GM23338 (cell line): ENCODE data around the gene JAZF1. TPM values are rescaled to one million over a fixed set of nuclear protein-coding genes. Genes with fewer than 3 reads are reported as not detected.
A peak's percentile ranks its signal among the peaks of the same experiment; 100 is the strongest.

ENCODE experiments used
- ATAC-seq: fragments of 200-7000 bp; cut with Tn5 transposase; 3 replicates; pipeline ENCODE4 v1.9.1; 2020
- DNase-seq: peaks from one replicate; pipeline ENCODE4 v3.0.0-alpha.2; 2015; ENCODE audit warnings: low spot score
- H2AFZ ChIP-seq: fragments of 200-600 bp; sonication (generic); 2 replicates; pipeline ENCODE4 v1.8.0; 2016; ENCODE audit warnings: antibody characterized with exemption, mild to moderate bottlenecking, moderate library complexity
- H3F3A ChIP-seq: fragments of 200-600 bp; sonication (generic); replicated peaks from 2 replicates; pipeline ENCODE4 v1.8.0; 2017; ENCODE audit warnings: antibody characterized with exemption, mixed run types, low read depth
- H3K27ac ChIP-seq: fragments of 200-600 bp; sonication (generic); 2 replicates; pipeline ENCODE4 v1.6.1; 2016; ENCODE audit warnings: low read depth
- H3K27me3 ChIP-seq: fragments of 200-600 bp; sonication (generic); 2 replicates; pipeline ENCODE4 v1.8.0; 2016; ENCODE audit warnings: mild to moderate bottlenecking, mixed run types, moderate library complexity; ENCODE audit not compliant: insufficient read depth
- H3K36me3 ChIP-seq: fragments of 200-600 bp; sonication (generic); 2 replicates; pipeline ENCODE4 v1.8.0; 2016; ENCODE audit warnings: mild to moderate bottlenecking; ENCODE audit not compliant: insufficient read depth
- H3K4me1 ChIP-seq: fragments of 200-600 bp; sonication (generic); 2 replicates; pipeline ENCODE4 v1.8.0; 2016; ENCODE audit warnings: mild to moderate bottlenecking, moderate library complexity; ENCODE audit not compliant: insufficient read depth
- H3K4me2 ChIP-seq: fragments of 200-600 bp; sonication (generic); 2 replicates; pipeline ENCODE4 v1.7.1; 2017; ENCODE audit warnings: mixed run types
- H3K4me3 ChIP-seq: fragments of 200-600 bp; sonication (generic); 2 replicates; pipeline ENCODE4 v1.6.1; 2016; ENCODE audit warnings: mixed run types
- H3K79me2 ChIP-seq: fragments of 200-600 bp; sonication (generic); replicated peaks from 2 replicates; pipeline ENCODE4 v1.8.0; 2017; ENCODE audit warnings: mild to moderate bottlenecking; ENCODE audit not compliant: insufficient read depth
- H3K9me2 ChIP-seq: fragments of 200-600 bp; sonication (generic); 2 replicates; pipeline ENCODE4 v1.8.0; 2017; ENCODE audit not compliant: insufficient read depth
- H4K20me1 ChIP-seq: fragments of 200-600 bp; sonication (generic); replicated peaks from 2 replicates; pipeline ENCODE4 v1.8.0; 2017; ENCODE audit warnings: mild to moderate bottlenecking; ENCODE audit not compliant: insufficient read depth
- H3K27ac Mint-ChIP-seq: 2 replicates; pipeline ENCODE4 v1.8.0; 2020; ENCODE audit warnings: inconsistent platforms, mild to moderate bottlenecking, moderate library complexity, mixed read lengths
- H3K27me3 Mint-ChIP-seq: 3 replicates; pipeline ENCODE4 v1.8.0; 2022; ENCODE audit warnings: low read depth, mild to moderate bottlenecking, moderate library complexity, mixed read lengths, inconsistent platforms; ENCODE audit not compliant: insufficient read depth, poor library complexity
- H3K36me3 Mint-ChIP-seq: 3 replicates; pipeline ENCODE4 v1.8.0; 2021; ENCODE audit warnings: low read depth, mild to moderate bottlenecking, inconsistent platforms, moderate library complexity, mixed read lengths
- H3K4me1 Mint-ChIP-seq: 3 replicates; pipeline ENCODE4 v1.8.0; 2020; ENCODE audit warnings: mild to moderate bottlenecking, inconsistent platforms, mixed read lengths
- H3K4me3 Mint-ChIP-seq: 3 replicates; pipeline ENCODE4 v1.8.0; 2021; ENCODE audit warnings: moderate library complexity, mild to moderate bottlenecking, inconsistent platforms, mixed read lengths
- H3K9me3 Mint-ChIP-seq: 3 replicates; pipeline ENCODE4 v1.8.0; 2020; ENCODE audit warnings: moderate library complexity, mild to moderate bottlenecking, inconsistent platforms, mixed read lengths
- JUNB ChIP-seq: IDR thresholded peaks from one replicate; pipeline ENCODE4 v1.6.1; 2016; ENCODE audit warnings: antibody characterized with exemption; ENCODE audit not compliant: unreplicated experiment
- NANOG ChIP-seq: IDR thresholded peaks from 2 replicates; pipeline ENCODE4 v1.6.1; 2016; ENCODE audit warnings: antibody characterized with exemption, borderline replicate concordance
- STAT1 ChIP-seq: IDR thresholded peaks from one replicate; pipeline ENCODE4 v1.6.1; 2016; ENCODE audit warnings: antibody characterized with exemption; ENCODE audit not compliant: unreplicated experiment
- ZNF114 ChIP-seq: fragments of 250-450 bp; sonication (Bioruptor Pico); IDR thresholded peaks from 2 replicates; pipeline ENCODE4 v1.5.0; 2020; ENCODE audit warnings: mild to moderate bottlenecking, moderate library complexity
- ZNF331 ChIP-seq: fragments of 250-450 bp; sonication (Bioruptor Pico); IDR thresholded peaks from 2 replicates; pipeline ENCODE4 v1.5.0; 2020; ENCODE audit warnings: low read depth, mild to moderate bottlenecking, moderate library complexity
- polyA plus RNA-seq: library from polyadenylated mRNA; unstranded; fragments of >200 nt; fragmentation: Nextera tagmentation; extraction: Ambion mirVana; gene quantifications from 2 replicates; pipeline ENCODE4 v1.2.1, GENCODE V29; 2016
- total RNA-seq: library from RNA; depleted of rRNA; stranded (reverse); fragments of >200 nt; shearing (Covaris generic); gene quantifications from 2 replicates; pipeline ENCODE4 v1.2.3, GENCODE V29; 2014
- TF ChIP-seq, protein P1 (sequence below), 2 experiments: fragments of 200-600 bp in 1 of 2; sonication (generic) in 1 of 2; conservative IDR thresholded peaks; 2 replicates each; pipeline versions ENCODE4 v1.5.1 to v1.6.1; 2016 to 2017; ENCODE audit warnings: antibody characterized with exemption in 2 of 2, low read depth in 2 of 2, mild to moderate bottlenecking in 2 of 2, moderate library complexity in 1 of 2
- TF ChIP-seq, protein P2 (sequence below): IDR thresholded peaks from one replicate; pipeline ENCODE4 v1.6.1; 2018; ENCODE audit warnings: antibody characterized with exemption; ENCODE audit not compliant: unreplicated experiment
- TF ChIP-seq, protein P3 (sequence below): IDR thresholded peaks from 2 replicates; pipeline ENCODE4 v1.6.1; 2016; ENCODE audit warnings: antibody characterized with exemption

Gene JAZF1
- total and polyA plus RNA-seq, 2 experiments from 2014 or later: 12.2 to 22.2 TPM

DNA sequence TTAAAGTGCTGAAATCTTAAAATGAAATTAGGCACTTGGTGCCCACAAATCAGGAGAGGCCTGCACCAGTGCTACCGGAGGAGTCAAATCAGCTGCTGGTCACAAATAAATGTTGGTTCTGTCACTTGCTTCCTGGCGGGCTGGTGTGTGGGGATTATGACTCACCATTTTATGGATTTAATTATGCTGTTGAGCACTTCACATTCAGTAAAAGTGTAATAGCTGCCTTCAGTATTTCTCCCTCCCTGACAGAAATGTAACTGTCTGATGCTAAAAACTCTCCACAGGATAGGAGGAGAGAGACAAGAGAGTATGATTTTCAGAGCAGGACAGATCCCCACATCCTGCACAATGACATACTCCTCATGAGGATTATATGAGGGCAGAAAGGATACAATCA lies 186.0 kb downstream of the JAZF1 start:
- no peak overlapping the region for H3K27ac Mint-ChIP-seq
- Histone ChIP-seq H3K4me1 (peaks cover 8% of the 10 kb centered on the region), H3K4me2 (no peak overlapping the region), H3K27me3 (no peaks in the 10 kb centered on the region), H2AFZ (no peak overlapping the region), H3K9me2 (no peaks in the 10 kb centered on the region), H3K27ac (no peak overlapping the region), H3K4me3 (no peak overlapping the region), H3K36me3 (no peaks in the 10 kb centered on the region), H3K79me2 (0 out of 2 replicates have a peak, but pooled peaks cover 3% of the 10 kb centered on the region), H3F3A (no peaks in the 10 kb centered on the region), H4K20me1 (no peaks in the 10 kb centered on the region)
- DNase-seq: no peak
- H3K9me3 Mint-ChIP-seq: peaks cover 3% of the 10 kb centered on the region; the same call in 1 of the 3 replicates
- H3K4me3 Mint-ChIP-seq: no peak overlapping the region
- H3K4me1 Mint-ChIP-seq: peaks cover 4% of the 10 kb centered on the region; the same call in 2 of the 3 replicates
- no peaks in the 10 kb centered on the region for H3K36me3 Mint-ChIP-seq
- H3K27me3 Mint-ChIP-seq: peaks cover 2% of the 10 kb centered on the region
- TF ChIP-seq ZNF331 (CRISPR knock-in tag): no peak
- no peak for TF ChIP-seq NANOG
- TF ChIP-seq, protein P1, sequence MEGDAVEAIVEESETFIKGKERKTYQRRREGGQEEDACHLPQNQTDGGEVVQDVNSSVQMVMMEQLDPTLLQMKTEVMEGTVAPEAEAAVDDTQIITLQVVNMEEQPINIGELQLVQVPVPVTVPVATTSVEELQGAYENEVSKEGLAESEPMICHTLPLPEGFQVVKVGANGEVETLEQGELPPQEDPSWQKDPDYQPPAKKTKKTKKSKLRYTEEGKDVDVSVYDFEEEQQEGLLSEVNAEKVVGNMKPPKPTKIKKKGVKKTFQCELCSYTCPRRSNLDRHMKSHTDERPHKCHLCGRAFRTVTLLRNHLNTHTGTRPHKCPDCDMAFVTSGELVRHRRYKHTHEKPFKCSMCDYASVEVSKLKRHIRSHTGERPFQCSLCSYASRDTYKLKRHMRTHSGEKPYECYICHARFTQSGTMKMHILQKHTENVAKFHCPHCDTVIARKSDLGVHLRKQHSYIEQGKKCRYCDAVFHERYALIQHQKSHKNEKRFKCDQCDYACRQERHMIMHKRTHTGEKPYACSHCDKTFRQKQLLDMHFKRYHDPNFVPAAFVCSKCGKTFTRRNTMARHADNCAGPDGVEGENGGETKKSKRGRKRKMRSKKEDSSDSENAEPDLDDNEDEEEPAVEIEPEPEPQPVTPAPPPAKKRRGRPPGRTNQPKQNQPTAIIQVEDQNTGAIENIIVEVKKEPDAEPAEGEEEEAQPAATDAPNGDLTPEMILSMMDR (conservative IDR thresholded peaks at IDR 0.05; ENCODE audit: low read depth in 2 of 2): no peak
- TF ChIP-seq, protein P2, sequence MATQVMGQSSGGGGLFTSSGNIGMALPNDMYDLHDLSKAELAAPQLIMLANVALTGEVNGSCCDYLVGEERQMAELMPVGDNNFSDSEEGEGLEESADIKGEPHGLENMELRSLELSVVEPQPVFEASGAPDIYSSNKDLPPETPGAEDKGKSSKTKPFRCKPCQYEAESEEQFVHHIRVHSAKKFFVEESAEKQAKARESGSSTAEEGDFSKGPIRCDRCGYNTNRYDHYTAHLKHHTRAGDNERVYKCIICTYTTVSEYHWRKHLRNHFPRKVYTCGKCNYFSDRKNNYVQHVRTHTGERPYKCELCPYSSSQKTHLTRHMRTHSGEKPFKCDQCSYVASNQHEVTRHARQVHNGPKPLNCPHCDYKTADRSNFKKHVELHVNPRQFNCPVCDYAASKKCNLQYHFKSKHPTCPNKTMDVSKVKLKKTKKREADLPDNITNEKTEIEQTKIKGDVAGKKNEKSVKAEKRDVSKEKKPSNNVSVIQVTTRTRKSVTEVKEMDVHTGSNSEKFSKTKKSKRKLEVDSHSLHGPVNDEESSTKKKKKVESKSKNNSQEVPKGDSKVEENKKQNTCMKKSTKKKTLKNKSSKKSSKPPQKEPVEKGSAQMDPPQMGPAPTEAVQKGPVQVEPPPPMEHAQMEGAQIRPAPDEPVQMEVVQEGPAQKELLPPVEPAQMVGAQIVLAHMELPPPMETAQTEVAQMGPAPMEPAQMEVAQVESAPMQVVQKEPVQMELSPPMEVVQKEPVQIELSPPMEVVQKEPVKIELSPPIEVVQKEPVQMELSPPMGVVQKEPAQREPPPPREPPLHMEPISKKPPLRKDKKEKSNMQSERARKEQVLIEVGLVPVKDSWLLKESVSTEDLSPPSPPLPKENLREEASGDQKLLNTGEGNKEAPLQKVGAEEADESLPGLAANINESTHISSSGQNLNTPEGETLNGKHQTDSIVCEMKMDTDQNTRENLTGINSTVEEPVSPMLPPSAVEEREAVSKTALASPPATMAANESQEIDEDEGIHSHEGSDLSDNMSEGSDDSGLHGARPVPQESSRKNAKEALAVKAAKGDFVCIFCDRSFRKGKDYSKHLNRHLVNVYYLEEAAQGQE: no peak
- TF ChIP-seq ZNF114 (CRISPR knock-in tag): no peak
- TF ChIP-seq STAT1: no peak
- TF ChIP-seq JUNB: no peak
- no peak for ATAC-seq

DNA sequence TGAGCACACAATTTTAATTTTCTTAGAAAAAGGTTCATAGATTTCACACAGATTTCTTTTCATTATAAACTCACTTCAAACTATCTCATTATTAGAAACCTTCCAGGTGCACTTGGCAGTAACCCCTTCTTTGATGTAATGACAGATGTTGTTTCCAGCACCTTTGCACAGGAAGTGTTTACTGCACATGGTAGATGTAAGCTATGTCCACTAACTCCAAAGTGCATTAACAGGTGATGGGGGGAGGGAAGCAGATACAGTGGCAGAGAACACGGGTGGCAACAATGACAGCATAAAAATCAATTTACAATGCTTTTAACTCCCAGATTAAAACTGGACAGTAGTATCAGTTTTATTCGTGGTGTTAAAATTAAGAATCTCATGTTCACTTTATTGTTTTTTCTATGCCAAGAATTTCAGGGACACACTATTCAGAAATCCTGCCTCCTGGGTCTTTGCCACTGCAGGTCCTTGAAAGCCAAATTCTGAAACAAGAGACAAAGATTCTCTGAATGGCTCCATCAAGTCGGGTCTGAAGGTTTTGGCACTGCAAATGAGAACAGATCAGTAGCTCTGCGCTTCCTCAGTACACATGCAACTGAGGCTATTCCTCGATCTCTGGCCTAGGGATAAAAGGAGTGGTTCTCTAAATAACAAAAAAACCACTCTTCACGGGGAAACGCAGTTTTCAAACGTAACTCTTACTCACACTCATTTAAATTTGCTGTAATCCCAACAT lies 187.7 kb downstream of the JAZF1 start:
- Histone ChIP-seq H3K4me2 (no peak overlapping the region), H3K27me3 (no peaks in the 10 kb centered on the region), H3K36me3 (no peaks in the 10 kb centered on the region), H3K9me2 (no peaks in the 10 kb centered on the region), H3K4me1 (peaks cover 8% of the 10 kb centered on the region), H2AFZ (no peak overlapping the region), H3F3A (no peaks in the 10 kb centered on the region), H3K27ac (no peak overlapping the region), H3K4me3 (no peak overlapping the region), H3K79me2 (0 out of 2 replicates have a peak, but pooled peaks cover 3% of the 10 kb centered on the region), H4K20me1 (no peaks in the 10 kb centered on the region)
- Mint-ChIP-seq H3K27ac (no peak overlapping the region), H3K27me3 (peaks cover 2% of the 10 kb centered on the region), H3K4me1 (peaks cover 4% of the 10 kb centered on the region; the same call in 2 of the 3 replicates), H3K9me3 (peaks cover 15% of the 10 kb centered on the region), H3K36me3 (peaks cover 13% of the 10 kb centered on the region), H3K4me3 (no peak overlapping the region)
- no peak; the same call in 2 of the 3 replicates for ATAC-seq
- DNase-seq: peak; percentile 17
- TF ChIP-seq, protein P1 (conservative IDR thresholded peaks at IDR 0.05; ENCODE audit: low read depth in 2 of 2): no peak
- TF ChIP-seq, protein P3, sequence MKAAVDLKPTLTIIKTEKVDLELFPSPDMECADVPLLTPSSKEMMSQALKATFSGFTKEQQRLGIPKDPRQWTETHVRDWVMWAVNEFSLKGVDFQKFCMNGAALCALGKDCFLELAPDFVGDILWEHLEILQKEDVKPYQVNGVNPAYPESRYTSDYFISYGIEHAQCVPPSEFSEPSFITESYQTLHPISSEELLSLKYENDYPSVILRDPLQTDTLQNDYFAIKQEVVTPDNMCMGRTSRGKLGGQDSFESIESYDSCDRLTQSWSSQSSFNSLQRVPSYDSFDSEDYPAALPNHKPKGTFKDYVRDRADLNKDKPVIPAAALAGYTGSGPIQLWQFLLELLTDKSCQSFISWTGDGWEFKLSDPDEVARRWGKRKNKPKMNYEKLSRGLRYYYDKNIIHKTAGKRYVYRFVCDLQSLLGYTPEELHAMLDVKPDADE: no peak
- TF ChIP-seq ZNF331 (CRISPR knock-in tag) (no peak), ZNF114 (CRISPR knock-in tag) (no peak)
